ENCODE data around the gene PRMT5.

DNA sequence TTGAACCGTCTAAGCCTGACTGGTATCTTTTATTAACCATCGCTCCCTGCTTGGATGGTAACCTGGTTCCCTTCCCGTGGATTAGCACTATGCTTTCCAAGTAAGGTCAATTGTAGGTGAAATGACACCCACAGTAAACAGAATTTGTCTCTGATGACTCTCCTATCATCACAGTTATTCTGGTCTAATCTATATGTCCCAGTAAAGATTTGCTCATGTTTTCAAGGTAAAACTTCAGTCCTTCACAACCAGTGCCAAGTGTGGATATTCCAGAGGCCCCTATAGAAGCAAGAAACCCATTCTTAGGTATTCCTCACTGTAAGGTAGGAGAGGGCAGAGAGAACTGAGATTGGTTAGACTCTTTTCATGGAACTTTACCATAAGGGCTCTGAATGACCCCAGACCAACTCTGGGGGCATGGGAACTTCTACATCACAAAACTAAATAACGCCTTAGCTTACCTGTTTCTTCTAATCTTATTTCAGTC is 37.6 kb upstream of the PRMT5 start:
- TF ChIP-seq, protein P1, sequence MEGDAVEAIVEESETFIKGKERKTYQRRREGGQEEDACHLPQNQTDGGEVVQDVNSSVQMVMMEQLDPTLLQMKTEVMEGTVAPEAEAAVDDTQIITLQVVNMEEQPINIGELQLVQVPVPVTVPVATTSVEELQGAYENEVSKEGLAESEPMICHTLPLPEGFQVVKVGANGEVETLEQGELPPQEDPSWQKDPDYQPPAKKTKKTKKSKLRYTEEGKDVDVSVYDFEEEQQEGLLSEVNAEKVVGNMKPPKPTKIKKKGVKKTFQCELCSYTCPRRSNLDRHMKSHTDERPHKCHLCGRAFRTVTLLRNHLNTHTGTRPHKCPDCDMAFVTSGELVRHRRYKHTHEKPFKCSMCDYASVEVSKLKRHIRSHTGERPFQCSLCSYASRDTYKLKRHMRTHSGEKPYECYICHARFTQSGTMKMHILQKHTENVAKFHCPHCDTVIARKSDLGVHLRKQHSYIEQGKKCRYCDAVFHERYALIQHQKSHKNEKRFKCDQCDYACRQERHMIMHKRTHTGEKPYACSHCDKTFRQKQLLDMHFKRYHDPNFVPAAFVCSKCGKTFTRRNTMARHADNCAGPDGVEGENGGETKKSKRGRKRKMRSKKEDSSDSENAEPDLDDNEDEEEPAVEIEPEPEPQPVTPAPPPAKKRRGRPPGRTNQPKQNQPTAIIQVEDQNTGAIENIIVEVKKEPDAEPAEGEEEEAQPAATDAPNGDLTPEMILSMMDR (IDR thresholded peaks at IDR 0.05): no peak
- no peak for TF ChIP-seq POLR2A (IDR thresholded peaks at IDR 0.05)
